ENCODE data around the gene ZMIZ2.
"Not testable (repeated sequence)": the region's sequence is repeated elsewhere in the genome, so short reads cannot be mapped to it uniquely, and the experiment has no call there.

The ZMIZ2 gene

GRCh38 chr7:44802418-44803025 lies 53.9 kb downstream of the ZMIZ2 start:
- no peak for DNase-seq (ENCODE audit: low read depth)

- not testable (repeated sequence) for DNase-seq (ENCODE audit: low read depth)
Measured at GRCh38 chr7:44803828-44804519, 55.3 kb downstream of the ZMIZ2 start.

GRCh38 chr7:44805950-44806349 lies 57.3 kb downstream of the ZMIZ2 start:
- no peak for DNase-seq (ENCODE audit: low read depth)

- no peak for DNase-seq (ENCODE audit: low read depth)
Measured at GRCh38 chr7:44808914-44809393, 60.3 kb downstream of the ZMIZ2 start.

GRCh38 chr7:44811093-44811492 lies 62.4 kb downstream of the ZMIZ2 start:
- no peak for DNase-seq (ENCODE audit: low read depth)

GRCh38 chr7:44811571-44811970 lies 62.9 kb downstream of the ZMIZ2 start:
- no peak for DNase-seq (ENCODE audit: low read depth)

- DNase-seq (ENCODE audit: low read depth): no peak
Measured at GRCh38 chr7:44814919-44815318, 66.3 kb downstream of the ZMIZ2 start.

- DNase-seq (ENCODE audit: low read depth): no peak
Measured at GRCh38 chr7:44819292-44819691, 70.6 kb downstream of the ZMIZ2 start.

Measured in fibroblast of gingiva (primary cell).